ACHN (cell line): ENCODE measurements around the gene STAC3.
A peak's percentile ranks its signal among the peaks of the same experiment; 100 is the strongest.
"Not testable (repeated sequence)": the region's sequence is repeated elsewhere in the genome, so short reads cannot be mapped to it uniquely, and the experiment has no call there.

Experiments used
- DNase-seq: peaks from one replicate; pipeline ENCODE4 v3.0.0-alpha.2; 2015
- in situ Hi-C: cut with HindIII; loops from 2 replicates; pipeline ENCODE4 v1.10.0; 2017; ENCODE audit warnings: low sequenced_read_pairs, low pct_ligation_motif_present, low pct_unique_long_range_greater_than_20kb

Gene STAC3

GRCh38 chr12:57250956-57251355, at the start of gene STAC3:
STAC3 (minus strand) TSS chr12:57251187; CDS start chr12:57249636, 1,551 bp downstream.
- no peak for DNase-seq
- in situ Hi-C loops = no loop called here

DNA sequence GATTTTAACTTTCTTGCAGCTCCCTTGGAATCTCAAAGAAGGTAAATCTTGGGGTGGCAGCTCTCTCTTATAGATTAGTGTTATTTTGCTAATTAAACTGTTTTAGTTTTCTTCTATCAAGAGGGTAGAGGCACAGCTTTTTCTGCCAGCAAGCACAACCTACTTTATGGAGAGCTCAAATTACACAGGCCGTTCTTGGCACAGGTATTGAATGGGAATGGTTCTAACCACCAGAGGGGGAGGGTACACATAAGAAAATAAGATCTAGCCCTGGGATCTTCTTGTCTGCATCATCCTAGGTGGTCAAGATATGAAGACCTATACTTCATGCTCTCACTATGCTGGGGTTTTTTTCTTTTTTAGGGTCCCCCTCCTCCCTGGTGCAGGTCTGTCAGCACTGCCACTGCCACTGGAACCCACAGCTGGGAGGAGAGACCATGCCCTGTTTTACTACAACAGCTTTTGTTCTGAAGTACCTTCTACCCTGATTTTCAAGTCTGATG, 48.6 kb upstream of the STAC3 start:
- in situ Hi-C loops = loop anchor here (25.0 kb wide), 1 partner anchor 163 kb away; the partner anchor contains the start of genes GLI1 and INHBE
- no peak for DNase-seq

DNA sequence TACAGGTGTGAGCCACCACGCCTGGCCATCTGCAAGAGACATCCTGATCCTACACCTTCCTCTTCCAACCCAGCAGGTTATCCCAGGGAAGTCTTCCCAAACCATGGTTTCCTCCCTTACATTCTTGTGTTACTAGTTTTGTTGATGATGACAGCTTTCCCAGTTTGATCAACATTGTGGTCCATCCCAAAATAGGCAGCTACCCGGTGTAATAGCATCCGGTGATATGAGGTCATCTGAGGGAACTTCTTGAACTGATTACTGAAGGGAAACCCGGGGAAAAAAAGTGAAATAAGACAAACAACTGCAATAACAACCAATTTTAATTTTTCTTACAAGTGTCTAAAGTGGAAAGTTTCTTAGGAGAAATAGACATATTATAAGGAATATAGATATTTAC, 45.3 kb upstream of the STAC3 start:
- in situ Hi-C loops = loop anchor here (25.0 kb wide), 1 partner anchor 166 kb away; the partner anchor contains the start of genes GLI1 and INHBE

DNA sequence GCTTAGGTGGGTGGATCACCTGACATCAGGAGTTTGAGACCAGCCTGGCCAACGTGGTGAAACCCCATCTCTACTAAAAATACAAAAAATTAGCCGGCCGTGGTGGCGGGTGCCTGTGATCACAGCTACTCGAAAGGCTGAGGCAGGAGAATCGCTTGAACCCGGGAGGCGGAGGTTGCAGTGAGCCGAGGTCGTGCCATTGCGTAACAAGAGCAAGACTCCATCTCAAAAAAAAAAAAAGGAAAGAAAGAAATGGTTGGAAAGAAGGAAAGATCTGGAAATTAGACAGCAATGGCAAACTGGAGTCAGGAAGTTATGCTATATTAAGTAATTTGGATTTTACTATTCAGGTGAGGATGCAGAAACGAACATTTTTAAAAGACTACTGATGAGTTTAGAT, 31.1 kb upstream of the STAC3 start:
- DNase-seq = not testable (repeated sequence)
- in situ Hi-C loops = loop anchor here (25.0 kb wide), 1 partner anchor 180 kb away; the partner anchor contains the start of genes GLI1 and INHBE

More for the DNA sequence above, 45.3 kb upstream of the STAC3 start:
- no peak for DNase-seq

DNA sequence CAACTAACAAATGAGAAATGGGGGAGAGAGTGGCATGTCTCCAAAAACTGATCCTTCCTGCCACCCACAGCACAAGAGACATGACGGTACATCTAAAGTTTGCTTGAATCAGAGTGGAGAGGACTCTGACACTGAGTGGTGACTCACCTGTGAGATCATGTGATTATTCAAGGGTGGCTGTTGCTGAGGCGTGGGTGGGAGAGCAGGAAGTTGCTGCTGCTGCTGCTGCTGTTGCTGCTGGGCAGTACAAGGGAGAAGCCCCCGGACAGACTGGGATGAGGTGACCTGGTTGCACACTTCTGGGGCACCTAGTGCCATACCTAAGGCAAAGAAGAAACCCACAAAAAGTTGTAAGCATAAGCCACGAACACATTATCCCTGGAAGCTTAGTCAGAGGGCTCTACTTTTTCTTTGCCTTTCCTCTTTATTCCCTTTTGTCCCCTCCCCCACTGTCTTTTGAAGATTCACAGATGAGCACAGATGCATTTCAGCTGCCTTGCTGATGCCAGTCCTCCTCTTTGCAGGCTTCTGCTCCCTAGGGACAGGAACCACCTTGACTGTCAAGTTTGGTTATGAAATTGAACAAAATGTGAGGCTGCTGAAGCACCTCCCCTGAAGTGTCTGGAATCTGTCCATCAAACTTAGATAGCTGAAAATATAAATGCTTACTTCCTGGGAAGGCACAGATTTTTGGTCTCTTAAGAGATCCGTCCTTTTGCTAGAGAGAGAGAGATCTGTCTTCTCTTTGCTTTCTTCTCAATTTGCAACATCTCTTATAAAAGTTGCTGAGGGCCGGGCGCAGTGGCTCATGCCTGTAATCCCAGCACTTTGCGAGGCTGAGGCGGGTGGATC, 29.4 kb upstream of the STAC3 start:
- DNase-seq = peak; percentile 97

DNA sequence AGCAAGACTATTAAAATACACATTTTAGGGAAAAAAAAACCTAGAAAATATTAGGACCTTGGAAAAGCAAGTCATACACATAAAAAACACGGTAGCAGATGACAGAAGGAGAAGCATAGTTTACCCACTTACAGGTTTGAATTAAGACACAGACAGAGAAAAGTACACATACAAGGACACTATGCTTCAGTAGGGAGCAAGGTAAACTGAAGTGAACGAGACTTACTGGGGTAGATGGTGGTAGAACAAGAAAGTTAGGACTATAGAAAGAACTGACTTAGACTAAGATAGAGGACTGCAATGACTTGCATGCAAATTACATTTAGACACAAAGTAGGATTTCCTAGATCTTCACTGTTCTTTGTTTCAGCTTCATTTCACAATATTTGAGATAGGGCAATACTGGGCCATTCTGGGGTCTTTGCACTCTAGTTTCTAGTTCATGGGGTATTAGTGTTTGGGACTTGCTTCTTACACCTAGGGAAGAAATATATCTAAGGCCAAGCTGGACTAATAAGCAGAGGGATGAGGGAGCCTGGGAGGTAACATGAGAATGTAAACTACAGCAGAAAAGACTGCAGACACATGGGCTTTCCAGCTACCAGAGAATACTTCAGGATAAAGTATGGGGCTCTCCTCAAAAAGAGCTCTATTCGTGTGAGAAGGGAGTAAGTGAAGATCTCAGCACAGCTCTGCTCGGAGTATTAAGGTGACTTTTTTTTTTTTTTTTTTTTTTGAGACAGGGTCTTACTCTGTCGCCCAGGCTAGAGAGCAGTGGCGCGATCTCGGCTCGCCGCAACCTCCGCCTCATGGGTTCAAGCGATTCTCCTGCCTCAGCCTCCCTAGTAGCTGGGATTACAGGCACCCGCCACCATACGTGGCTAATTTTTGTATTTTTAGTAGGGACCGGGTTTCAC, 27.7 kb upstream of the STAC3 start:
- in situ Hi-C loops = loop anchor here (25.0 kb wide), 1 partner anchor 184 kb away; the partner anchor contains the start of genes GLI1 and INHBE
- DNase-seq = no peak

More for the DNA sequence above, 29.4 kb upstream of the STAC3 start:
- in situ Hi-C loops = loop anchor here (25.0 kb wide), 1 partner anchor 182 kb away; the partner anchor contains the start of genes GLI1 and INHBE

DNA sequence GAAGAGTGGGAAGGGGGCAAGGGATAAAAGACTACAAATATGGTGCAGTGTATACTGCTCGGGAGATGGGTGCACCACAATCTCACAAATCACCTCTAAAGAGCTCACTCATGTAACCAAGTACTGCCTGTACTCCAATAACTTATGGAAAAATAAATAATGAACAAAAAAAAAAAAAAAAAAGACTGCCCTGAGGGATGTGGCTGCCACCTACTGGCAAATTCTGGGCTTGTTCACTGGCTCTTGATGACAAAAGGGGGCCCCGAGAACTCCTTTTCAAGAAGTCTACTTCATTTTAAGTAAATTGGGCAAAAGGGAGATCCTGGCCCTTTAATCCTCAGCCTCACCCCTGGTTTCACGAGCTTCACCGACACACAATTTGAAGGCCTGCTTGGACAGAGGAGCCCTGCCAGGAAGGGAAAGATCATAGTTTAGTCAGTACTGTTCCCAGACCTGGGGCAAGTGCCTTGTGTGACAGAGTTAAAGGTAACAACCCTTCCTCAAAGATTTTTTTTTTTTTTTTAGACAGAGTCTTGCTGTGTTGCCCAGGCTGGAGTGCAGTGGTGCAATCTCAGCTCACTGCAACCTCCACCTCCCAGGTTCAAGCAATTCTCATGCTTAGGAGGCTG, 26.1 kb upstream of the STAC3 start:
- DNase-seq = peak; percentile 58
- in situ Hi-C loops = loop anchor here (25.0 kb wide), 1 partner anchor 185 kb away; the partner anchor contains the start of genes GLI1 and INHBE

DNA sequence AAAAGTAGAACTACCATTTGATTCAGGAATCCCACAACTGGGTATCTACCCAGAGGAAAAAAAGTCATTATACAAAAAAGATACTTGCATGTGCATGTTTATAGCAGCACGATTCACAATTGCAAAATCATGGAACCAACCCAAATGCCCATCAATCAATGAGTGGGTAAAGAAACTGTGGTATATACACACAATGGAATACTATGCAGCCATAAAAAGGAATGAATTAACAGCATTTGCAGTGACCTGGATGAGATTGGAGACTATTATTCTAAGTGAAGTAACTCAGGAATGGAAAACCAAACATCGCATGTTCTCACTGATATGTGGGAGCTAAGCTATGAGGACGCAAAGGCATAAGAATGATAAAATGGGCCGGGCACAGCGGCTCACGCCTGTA, 25.2 kb upstream of the STAC3 start:
- in situ Hi-C loops = loop anchor here (25.0 kb wide), 1 partner anchor 186 kb away; the partner anchor contains the start of genes GLI1 and INHBE
- not testable (repeated sequence) for DNase-seq

GRCh38 chr12:57273516-57273915, 22.5 kb upstream of the STAC3 start:
- in situ Hi-C loops = no loop called here
- no peak for DNase-seq

GRCh38 chr12:57272337-57273151, 21.6 kb upstream of the STAC3 start:
- in situ Hi-C loops = no loop called here
- peak; percentile 18 for DNase-seq

GRCh38 chr12:57270966-57271470, 20.0 kb upstream of the STAC3 start:
- no peak for DNase-seq
- in situ Hi-C loops = no loop called here

- DNase-seq = no peak
- in situ Hi-C loops = no loop called here
Measured at GRCh38 chr12:57268264-57268663, 17.3 kb upstream of the STAC3 start.

GRCh38 chr12:57266681-57267080, 15.7 kb upstream of the STAC3 start:
- no peak for DNase-seq

DNA sequence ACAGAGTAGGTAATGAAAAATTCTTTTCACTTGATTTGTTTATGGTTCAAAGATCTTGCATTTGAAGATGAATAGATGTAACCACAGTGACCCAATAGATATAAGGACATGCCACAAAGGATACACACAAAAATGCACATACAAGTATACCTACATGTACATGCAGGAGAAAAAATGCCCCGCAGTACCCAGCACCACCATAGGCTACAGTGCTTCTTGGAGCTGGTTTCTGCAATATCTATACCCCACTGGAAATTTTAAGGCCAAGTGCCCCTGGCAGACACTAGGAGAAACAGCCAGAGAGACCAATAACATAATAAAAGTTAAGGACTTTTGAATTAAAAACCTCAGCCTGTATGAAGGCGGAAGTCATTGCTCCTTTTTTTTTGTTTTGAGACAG, 12.1 kb upstream of the STAC3 start:
- DNase-seq = no peak
- in situ Hi-C loops = no loop called here

More at GRCh38 chr12:57266681-57267080, 15.7 kb upstream of the STAC3 start:
- in situ Hi-C loops = no loop called here

- no peak for DNase-seq
- in situ Hi-C loops = no loop called here
Measured at GRCh38 chr12:57262126-57262822, 11.3 kb upstream of the STAC3 start.

DNA sequence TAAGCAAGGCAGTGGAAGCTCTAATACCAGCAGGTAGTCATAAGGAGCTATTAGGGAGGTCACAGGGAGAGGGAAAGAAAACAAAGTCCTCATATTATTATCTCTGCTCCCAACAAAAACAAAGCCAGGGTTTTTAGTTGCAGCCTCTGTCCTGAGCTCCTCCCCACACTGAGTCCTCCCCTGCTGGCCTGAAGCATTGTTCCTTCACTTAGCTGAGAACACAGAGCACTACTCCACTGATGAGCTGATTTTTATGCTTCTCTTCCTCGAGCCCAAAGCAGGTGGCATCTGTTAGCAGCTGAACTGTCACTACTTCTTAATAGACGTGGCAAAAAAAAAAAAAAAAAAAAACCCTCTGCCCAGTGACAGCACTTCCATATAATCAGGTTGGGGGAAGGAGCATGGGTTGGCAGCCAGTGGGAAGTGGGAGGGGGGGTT, 10.5 kb upstream of the STAC3 start:
- no peak for DNase-seq
- in situ Hi-C loops = no loop called here
